Measurements from ENCODE around the gene MAP4.
A peak's percentile ranks its signal among the peaks of the same experiment; 100 is the strongest.

Gene MAP4

GRCh38 chr3:47916696-47917095 lies 99.5 kb downstream of the MAP4 start:
- no peak for TF ChIP-seq BACH2 (CRISPR knock-in tag; IDR thresholded peaks at IDR 0.05; ENCODE audit: borderline replicate concordance)
- TF ChIP-seq, protein P1, sequence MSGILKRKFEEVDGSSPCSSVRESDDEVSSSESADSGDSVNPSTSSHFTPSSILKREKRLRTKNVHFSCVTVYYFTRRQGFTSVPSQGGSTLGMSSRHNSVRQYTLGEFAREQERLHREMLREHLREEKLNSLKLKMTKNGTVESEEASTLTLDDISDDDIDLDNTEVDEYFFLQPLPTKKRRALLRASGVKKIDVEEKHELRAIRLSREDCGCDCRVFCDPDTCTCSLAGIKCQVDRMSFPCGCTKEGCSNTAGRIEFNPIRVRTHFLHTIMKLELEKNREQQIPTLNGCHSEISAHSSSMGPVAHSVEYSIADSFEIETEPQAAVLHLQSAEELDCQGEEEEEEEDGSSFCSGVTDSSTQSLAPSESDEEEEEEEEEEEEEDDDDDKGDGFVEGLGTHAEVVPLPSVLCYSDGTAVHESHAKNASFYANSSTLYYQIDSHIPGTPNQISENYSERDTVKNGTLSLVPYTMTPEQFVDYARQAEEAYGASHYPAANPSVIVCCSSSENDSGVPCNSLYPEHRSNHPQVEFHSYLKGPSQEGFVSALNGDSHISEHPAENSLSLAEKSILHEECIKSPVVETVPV (CRISPR knock-in tag; IDR thresholded peaks at IDR 0.05), result no peak
- no peak for ATAC-seq

DNA sequence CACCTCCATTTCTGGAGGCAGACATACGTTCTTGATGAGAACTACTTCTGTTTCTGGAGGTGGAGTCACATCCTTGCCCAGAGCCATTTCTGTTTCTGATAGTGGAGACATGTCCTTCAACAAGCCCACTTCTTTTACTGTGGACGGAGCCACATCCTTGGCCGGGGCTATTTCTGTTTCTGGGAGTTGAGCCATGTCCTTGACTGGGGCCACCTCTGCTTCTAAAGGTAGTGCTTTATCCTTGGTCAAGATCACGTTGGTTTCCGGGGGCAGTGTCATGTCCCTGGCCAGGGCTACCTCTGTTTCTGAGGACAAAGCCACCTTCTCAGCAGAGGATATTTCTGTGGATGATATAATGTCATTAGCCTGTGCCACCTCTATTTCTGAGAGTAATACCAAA lies 100.0 kb downstream of the MAP4 start:
- TF ChIP-seq ARNTL (CRISPR knock-in tag; IDR thresholded peaks at IDR 0.05; ENCODE audit: borderline replicate concordance, low read depth) (no peak), ZNF8 (CRISPR knock-in tag; IDR thresholded peaks at IDR 0.05) (no peak), CREB5 (CRISPR knock-in tag; IDR thresholded peaks at IDR 0.05; ENCODE audit: low read depth) (no peak), TCF4 (CRISPR knock-in tag; IDR thresholded peaks at IDR 0.05; ENCODE audit: borderline replicate concordance) (no peak)
- no peak for ATAC-seq

- TF ChIP-seq TSHZ2 (CRISPR knock-in tag; IDR thresholded peaks at IDR 0.05) (no peak), ZNF565 (CRISPR knock-in tag; conservative IDR thresholded peaks at IDR 0.05; ENCODE audit: low read depth) (no peak), PPARA (CRISPR knock-in tag; IDR thresholded peaks at IDR 0.05; ENCODE audit: borderline replicate concordance) (no peak), TCF4 (CRISPR knock-in tag; IDR thresholded peaks at IDR 0.05; ENCODE audit: borderline replicate concordance) (no peak), ZFP30 (CRISPR knock-in tag; IDR thresholded peaks at IDR 0.05) (no peak), ZNF70 (CRISPR knock-in tag; IDR thresholded peaks at IDR 0.05) (no peak), ZC3H10 (CRISPR knock-in tag; IDR thresholded peaks at IDR 0.05) (no peak), CSDC2 (CRISPR knock-in tag; IDR thresholded peaks at IDR 0.05) (no peak), BACH2 (CRISPR knock-in tag; IDR thresholded peaks at IDR 0.05; ENCODE audit: borderline replicate concordance) (no peak), PATZ1 (CRISPR knock-in tag; IDR thresholded peaks at IDR 0.05; ENCODE audit: borderline replicate concordance) (no peak)
- ATAC-seq, result no peak
Observed at GRCh38 chr3:47912006-47912504, 104.2 kb downstream of the MAP4 start.

DNA sequence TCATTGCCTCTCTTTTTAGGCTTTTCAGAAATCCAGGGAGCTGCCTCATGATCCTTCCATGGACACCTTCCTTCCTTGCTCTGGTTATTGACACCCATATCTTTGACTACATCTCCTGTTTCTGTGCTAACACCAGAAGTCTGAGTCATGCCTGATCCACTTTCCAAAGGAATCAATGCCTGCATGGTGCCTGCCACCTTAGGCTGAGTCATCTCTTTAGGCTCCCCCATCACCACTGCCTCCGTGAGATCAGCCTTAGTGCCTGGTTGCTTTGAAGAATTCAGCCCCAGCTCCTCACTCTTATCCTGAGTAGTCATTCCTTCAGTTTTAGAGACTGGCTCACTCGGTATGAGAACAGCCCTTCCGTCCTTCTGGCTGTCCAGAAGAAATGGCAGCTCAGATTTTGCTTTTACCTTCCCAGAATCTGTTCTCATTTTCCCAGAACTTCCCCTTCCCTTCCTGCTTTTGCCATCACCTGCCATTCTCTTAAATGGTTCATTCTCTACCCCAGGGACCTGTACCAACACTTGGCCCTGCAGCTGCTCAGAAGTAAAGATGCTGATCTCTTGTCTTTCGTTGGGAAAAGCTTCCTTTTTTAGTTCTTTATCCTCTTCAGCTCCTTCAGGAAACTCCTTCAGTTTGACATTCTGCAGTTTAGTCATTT lies 105.3 kb downstream of the MAP4 start:
- TF ChIP-seq PPARA (CRISPR knock-in tag; IDR thresholded peaks at IDR 0.05; ENCODE audit: borderline replicate concordance), result no peak
- no peak; the same call in 1 of the 2 replicates for TF ChIP-seq TOX (CRISPR knock-in tag; IDR thresholded peaks at IDR 0.05; ENCODE audit: borderline replicate concordance)
- TF ChIP-seq ISL1 (CRISPR knock-in tag; IDR thresholded peaks at IDR 0.05), result no peak
- TF ChIP-seq, protein P1 (CRISPR knock-in tag; IDR thresholded peaks at IDR 0.05), result no peak
- no peak for TF ChIP-seq TSHZ2 (CRISPR knock-in tag; IDR thresholded peaks at IDR 0.05)
- TF ChIP-seq BACH2 (CRISPR knock-in tag; IDR thresholded peaks at IDR 0.05; ENCODE audit: borderline replicate concordance), result no peak
- TF ChIP-seq SNAI2 (CRISPR knock-in tag; IDR thresholded peaks at IDR 0.05), result no peak
- TF ChIP-seq ZFP30 (CRISPR knock-in tag; IDR thresholded peaks at IDR 0.05), result no peak
- TF ChIP-seq RARB (CRISPR knock-in tag; IDR thresholded peaks at IDR 0.05), result no peak
- peak; percentile 96 for ATAC-seq
